WTC11 (cell line): Measurements from ENCODE around the gene GUCA2B.

Experiments
- FOXP1 ChIP-seq: sonication (generic); formaldehyde crosslinking; IDR thresholded peaks from 2 replicates; pipeline ENCODE4 v1.8.0; 2022; ENCODE audit warnings: missing genetic modification reagents, mild to moderate bottlenecking, moderate library complexity, borderline replicate concordance
- TF ChIP-seq, protein P1 (sequence below): sonication (generic); formaldehyde crosslinking; IDR thresholded peaks from 2 replicates; pipeline ENCODE4 v1.8.1; 2023; ENCODE audit warnings: mild to moderate bottlenecking, missing genetic modification reagents, moderate library complexity

GRCh38 chr1:42173155-42173933 is 20.1 kb downstream of the GUCA2B start:
- TF ChIP-seq, protein P1, sequence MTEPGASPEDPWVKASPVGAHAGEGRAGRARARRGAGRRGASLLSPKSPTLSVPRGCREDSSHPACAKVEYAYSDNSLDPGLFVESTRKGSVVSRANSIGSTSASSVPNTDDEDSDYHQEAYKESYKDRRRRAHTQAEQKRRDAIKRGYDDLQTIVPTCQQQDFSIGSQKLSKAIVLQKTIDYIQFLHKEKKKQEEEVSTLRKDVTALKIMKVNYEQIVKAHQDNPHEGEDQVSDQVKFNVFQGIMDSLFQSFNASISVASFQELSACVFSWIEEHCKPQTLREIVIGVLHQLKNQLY (CRISPR knock-in tag): no peak
- no peak for TF ChIP-seq FOXP1 (CRISPR knock-in tag)
